GM06990 (cell line): ENCODE data around the gene MRPL20.
"Not testable (repeated sequence)": the region's sequence is repeated elsewhere in the genome, so short reads cannot be mapped to it uniquely, and the experiment has no call there.

ENCODE experiments used
- DNase-seq: peaks from one replicate; pipeline ENCODE4 v3.0.0-alpha.2; 2011; ENCODE audit not compliant: insufficient read length; ENCODE audit errors: extremely low read depth
- H3K27me3 ChIP-seq: replicated peaks from 2 replicates; pipeline ENCODE4 v1.6.0; 2011; ENCODE audit warnings: low read length; ENCODE audit not compliant: control insufficient read depth, insufficient read depth
- H3K36me3 ChIP-seq: 2 replicates; pipeline ENCODE4 v1.5.1; 2011; ENCODE audit warnings: low read length; ENCODE audit not compliant: control insufficient read depth, insufficient read depth
- H3K4me3 ChIP-seq: replicated peaks from 2 replicates; pipeline ENCODE4 v1.5.1; 2011; ENCODE audit warnings: low read depth, mild to moderate bottlenecking, control low read depth, low read length
- TF ChIP-seq, protein P1 (sequence below): IDR thresholded peaks from 2 replicates; pipeline ENCODE4 v1.5.1; 2011; ENCODE audit warnings: low read length, control low read depth, mild to moderate bottlenecking, inconsistent platforms; ENCODE audit not compliant: insufficient read depth, poor library complexity, severe bottlenecking

The MRPL20 gene

DNA sequence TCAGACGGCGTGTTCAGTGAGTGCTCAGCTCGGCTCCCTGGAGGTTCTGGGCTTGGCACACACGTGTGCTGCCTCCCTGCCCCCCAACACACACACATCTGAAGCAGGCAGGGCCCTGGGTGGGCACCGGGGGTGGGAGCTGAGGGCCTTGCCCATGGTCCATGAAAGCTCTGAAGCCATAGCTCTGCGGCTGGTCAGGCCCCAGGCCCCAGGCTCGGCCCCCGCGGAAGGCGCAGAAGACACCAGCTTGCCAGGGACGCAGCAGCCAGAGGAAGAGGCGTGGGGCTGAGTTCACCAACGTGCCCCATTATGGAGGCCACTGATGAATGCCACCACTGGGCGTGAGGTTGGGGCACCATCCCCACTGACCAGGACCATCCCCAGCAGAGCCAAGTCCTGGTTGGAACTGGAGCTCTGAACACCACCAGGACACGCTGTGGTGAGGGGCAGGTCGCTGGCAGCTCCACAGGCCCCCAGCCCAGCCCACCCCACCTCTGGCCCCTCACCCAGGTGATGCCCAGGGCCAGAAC is 36.3 kb downstream of the MRPL20 start:
- TF ChIP-seq, protein P1, sequence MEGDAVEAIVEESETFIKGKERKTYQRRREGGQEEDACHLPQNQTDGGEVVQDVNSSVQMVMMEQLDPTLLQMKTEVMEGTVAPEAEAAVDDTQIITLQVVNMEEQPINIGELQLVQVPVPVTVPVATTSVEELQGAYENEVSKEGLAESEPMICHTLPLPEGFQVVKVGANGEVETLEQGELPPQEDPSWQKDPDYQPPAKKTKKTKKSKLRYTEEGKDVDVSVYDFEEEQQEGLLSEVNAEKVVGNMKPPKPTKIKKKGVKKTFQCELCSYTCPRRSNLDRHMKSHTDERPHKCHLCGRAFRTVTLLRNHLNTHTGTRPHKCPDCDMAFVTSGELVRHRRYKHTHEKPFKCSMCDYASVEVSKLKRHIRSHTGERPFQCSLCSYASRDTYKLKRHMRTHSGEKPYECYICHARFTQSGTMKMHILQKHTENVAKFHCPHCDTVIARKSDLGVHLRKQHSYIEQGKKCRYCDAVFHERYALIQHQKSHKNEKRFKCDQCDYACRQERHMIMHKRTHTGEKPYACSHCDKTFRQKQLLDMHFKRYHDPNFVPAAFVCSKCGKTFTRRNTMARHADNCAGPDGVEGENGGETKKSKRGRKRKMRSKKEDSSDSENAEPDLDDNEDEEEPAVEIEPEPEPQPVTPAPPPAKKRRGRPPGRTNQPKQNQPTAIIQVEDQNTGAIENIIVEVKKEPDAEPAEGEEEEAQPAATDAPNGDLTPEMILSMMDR = no peak
- no peak overlapping the region for H3K4me3 ChIP-seq
- H3K36me3 ChIP-seq = peaks cover 11% of the 10 kb centered on the region
- H3K27me3 ChIP-seq = no peaks in the 10 kb centered on the region
- DNase-seq = no peak

DNA sequence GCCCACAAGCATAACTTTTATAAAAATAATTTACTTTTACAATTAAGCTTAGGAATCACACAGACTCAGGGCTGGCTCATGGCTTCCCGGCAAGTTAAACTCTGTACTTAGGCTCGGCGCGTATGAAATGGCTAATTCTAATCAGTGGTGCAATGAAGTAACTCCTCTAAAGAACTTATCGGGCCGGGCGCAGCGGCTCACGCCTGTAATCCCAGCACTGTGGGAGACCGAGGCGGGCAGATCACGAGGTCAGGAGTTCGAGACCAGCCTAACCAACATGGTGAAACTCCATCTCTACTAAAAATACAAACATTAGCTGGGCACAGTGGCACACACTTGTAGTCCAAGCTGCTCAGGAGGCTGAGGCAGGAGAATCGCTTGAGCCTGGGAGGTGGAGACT is 37.0 kb downstream of the MRPL20 start:
- not testable (repeated sequence) for H3K27me3 ChIP-seq, H3K4me3 ChIP-seq, DNase-seq
- peaks cover 11% of the 10 kb centered on the region for H3K36me3 ChIP-seq

DNA sequence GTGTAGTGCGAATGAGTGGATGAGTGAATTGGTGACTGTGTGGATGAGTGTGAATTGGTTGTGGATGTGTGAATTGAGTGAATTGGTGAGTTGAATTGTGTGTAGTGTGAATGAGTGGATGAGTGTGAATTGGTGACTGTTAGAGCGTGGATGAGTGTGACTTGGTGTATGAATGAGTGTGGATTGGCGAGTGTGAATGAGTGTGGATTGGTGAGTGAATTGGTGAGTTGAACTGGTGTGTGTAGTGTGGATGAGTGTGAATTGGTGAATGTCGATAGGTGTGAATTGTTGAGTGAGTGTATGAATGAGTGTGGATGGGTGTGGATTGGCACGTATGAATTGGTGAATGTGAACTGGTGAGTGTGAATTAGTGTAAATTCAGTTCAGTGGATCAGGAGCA is 39.8 kb downstream of the MRPL20 start:
- H3K4me3 ChIP-seq = no peak overlapping the region
- no peaks in the 10 kb centered on the region for H3K27me3 ChIP-seq
- TF ChIP-seq, protein P1 = no peak
- DNase-seq = no peak
- peaks cover 3% of the 10 kb centered on the region for H3K36me3 ChIP-seq

DNA sequence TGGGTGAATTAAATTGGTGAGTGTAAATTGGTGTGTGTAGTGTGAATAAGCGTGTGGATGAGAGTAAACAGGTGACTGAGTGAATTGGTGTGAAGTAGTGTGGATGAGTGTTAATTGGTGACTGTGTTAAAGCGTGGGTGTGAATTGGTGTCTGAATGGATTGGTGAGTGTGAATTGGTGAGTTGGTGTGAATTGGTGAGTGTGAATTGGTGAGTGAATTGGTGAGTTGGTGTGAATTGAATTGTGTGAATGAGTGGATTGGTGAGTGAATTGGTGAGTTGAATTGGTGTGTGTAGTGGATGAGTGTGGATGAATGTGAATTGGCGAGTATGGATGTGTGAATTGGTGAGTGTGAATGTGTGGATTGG is 40.4 kb downstream of the MRPL20 start:
- peaks cover 2% of the 10 kb centered on the region; the same call in 1 of the 2 replicates for H3K36me3 ChIP-seq
- TF ChIP-seq, protein P1 = no peak
- no peak for DNase-seq
- no peaks in the 10 kb centered on the region for H3K27me3 ChIP-seq
- H3K4me3 ChIP-seq = no peak overlapping the region

DNA sequence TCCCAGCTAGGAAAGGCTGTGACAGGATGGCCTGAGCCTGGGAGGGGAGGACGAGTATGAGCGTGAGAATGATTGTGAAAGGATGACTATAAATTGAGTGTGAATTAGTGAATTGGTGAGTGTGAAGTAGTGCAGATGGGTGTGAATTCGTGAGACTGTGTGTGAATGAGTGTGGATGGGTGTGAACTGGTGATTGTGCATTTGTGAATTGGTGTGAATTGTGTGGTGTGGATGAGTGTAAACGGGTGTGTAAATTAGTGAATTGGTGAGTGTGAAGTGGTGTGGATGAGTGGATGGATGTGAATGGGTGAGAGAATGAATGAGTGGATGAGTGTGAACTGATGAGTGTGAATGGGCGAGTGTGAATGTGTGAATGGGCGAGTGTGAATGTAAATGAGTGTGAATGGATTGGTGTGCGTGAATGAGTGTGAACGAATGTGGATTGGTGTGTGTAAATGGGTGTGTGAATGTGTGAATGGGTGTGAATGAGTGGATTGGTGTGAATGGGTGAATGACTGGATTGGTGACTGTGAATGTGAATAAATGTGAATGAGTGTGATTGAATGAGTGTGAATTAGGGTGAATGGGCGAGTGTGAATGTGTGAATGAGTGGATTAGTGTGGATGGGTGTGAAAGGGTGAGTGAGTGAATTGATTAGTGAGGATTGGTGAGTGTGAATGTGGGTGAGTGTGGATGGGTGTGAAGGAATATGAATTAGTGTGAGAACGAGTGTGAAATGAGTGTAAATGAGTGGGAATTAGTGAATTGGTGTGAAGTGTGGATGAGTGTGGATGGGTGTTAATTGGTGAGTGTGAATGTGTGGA is 41.0 kb downstream of the MRPL20 start:
- H3K36me3 ChIP-seq = no peaks in the 10 kb centered on the region
- no peak for DNase-seq
- TF ChIP-seq, protein P1 = no peak
- no peaks in the 10 kb centered on the region for H3K27me3 ChIP-seq
- no peak overlapping the region for H3K4me3 ChIP-seq

DNA sequence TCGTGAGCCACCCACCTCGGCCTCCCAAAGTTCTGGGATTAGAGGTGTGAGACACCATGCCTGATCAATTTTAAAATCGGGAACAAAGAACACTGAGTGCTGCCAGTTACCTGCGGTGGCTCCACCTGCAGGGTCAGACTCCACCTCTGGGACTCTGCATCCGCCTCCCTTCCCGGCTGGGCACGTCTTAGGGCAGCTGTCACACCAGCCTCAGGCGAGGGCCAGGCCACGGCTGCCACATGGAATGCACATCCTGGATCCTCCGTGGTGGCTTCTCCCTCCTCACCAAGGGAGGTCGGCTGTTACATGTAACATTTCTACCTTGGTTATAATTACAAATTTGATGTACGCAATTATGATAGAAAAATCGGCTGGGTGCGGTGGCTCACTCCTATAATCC is 42.8 kb downstream of the MRPL20 start:
- DNase-seq = no peak
- TF ChIP-seq, protein P1 = no peak

More for the DNA sequence above, 42.8 kb downstream of the MRPL20 start:
- H3K36me3 ChIP-seq = no peaks in the 10 kb centered on the region
- H3K27me3 ChIP-seq = no peaks in the 10 kb centered on the region
- no peak overlapping the region for H3K4me3 ChIP-seq
